Subcutaneous adipose tissue (tissue), 4 donors: ENCODE results near the gene IFNGR2. TPM values are rescaled to one million over a fixed set of nuclear protein-coding genes. Genes with fewer than 3 reads are reported as not detected.

Experiments
- total RNA-seq, 4 donors: library from RNA; depleted of rRNA; stranded (reverse); fragments of >200 nt; gene quantifications; one replicate each; pipeline ENCODE4 v1.1.0, GENCODE V29; 2016
- TF ChIP-seq, protein P1 (sequence below): fragments of 450-650 bp; IDR thresholded peaks from one replicate; pipeline ENCODE4 v1.5.1; 2016; ENCODE audit warnings: low read depth, mild to moderate bottlenecking, control low read depth, antibody characterized with exemption, moderate library complexity

The IFNGR2 gene
- total RNA-seq, 4 donors from 2014 or later = 64.2 to 208 (median 106) TPM

DNA sequence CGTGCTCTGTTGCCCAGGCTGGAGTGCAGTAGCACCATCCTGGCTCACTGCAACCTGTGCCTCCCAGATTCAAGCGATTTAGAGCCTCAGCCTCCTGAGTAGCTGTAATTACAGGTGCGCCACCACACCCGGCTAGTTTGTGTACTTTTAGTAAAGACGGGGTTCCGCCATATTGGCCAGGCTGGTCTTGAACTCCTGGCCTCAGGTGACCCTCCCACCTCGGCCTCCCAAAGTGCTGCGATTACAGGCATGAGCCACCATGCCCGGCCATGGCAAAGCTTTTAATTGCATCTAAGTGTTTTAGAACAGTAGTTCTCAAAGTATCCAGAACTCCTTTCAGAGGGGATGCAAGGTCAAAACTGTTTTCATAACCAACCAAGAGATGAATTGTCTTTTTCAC is 25.1 kb upstream of the IFNGR2 start:
- TF ChIP-seq, protein P1, sequence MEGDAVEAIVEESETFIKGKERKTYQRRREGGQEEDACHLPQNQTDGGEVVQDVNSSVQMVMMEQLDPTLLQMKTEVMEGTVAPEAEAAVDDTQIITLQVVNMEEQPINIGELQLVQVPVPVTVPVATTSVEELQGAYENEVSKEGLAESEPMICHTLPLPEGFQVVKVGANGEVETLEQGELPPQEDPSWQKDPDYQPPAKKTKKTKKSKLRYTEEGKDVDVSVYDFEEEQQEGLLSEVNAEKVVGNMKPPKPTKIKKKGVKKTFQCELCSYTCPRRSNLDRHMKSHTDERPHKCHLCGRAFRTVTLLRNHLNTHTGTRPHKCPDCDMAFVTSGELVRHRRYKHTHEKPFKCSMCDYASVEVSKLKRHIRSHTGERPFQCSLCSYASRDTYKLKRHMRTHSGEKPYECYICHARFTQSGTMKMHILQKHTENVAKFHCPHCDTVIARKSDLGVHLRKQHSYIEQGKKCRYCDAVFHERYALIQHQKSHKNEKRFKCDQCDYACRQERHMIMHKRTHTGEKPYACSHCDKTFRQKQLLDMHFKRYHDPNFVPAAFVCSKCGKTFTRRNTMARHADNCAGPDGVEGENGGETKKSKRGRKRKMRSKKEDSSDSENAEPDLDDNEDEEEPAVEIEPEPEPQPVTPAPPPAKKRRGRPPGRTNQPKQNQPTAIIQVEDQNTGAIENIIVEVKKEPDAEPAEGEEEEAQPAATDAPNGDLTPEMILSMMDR = no peak

DNA sequence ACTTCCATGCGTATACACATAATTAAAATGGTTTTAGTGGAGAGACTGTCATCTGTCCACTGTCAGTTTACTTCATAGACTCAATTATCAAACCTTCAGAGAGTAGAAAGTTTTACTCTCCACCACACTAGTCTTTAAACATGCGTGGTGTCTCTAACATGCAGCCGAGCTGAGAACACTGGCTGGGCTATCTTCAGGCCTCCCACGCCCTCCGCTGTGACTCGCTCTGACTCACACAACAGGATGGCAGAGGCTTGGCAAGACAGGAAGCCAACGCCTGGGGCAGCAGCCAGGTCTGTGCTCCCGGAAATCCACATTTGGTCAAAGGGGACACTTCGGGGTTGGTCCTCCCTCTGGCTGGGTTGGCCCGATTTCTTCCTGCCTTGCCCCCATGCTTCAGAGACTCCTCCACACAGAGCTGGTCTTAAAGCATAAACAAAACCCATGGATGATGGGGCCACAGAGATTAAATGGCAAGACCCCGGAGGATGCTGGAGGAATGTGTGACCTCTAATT is 22.7 kb upstream of the IFNGR2 start:
- TF ChIP-seq, protein P1 = no peak

DNA sequence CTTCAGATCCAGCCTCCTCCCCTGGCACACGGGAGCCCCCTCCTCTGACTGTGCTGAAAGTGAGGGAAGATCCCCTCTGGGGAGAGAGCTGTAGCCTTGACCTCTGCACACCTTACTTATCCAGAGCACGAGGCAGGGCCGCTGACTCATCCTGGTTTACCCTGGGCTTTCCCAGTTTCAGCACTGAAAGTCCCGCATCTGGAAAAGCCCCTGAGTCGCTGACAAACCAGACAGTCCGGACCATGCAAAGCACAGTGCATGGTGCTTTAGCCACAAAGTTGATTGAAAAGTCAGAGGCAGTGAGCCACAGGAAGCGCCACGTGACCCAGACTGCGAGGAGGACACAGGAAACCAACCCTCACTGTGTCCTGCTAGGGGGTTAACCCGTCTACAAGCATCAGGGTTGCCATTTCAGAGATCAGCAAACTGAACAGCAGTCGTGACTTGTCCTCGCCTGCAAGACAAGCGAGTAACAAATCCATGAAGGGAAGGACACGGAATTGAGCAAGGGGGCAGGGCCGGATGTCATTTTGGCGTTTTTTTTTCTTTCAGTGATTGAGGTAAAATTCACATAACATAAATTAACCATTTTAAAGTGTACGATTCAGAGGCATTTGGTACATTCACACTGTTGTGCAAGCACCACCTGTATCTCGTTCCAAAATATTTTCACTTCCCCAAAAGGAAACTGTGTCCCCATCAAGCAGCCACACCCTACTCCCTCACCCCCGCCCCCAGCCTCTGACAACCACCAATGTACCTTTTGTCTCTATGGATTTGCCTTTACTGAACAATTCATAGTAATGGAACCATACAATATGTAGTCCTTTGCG is 19.9 kb upstream of the IFNGR2 start:
- TF ChIP-seq, protein P1 = no peak

DNA sequence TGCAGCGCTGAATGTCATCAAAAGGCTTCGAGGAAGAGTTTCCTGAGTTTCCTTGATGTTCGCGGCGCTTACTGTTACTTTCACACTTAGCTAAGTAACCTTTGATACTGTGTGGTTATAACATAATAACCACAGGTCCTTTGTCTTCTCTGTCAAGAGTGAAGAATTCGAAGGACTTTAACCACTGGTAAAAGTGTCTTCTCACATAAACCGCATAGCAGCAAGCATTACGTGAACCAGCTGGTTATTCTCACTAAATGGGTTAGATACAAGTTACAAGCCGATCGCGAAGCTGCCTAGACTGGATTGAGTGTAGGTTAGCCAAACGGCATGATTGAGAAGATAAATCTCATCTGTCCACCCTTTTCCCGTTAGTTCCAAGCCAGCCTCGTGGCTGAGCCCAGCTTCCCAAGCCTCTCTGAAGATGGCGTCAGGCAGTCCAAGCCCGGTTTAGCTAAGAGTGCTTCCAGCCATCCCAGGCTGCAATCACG is 18.3 kb upstream of the IFNGR2 start:
- TF ChIP-seq, protein P1 = no peak

DNA sequence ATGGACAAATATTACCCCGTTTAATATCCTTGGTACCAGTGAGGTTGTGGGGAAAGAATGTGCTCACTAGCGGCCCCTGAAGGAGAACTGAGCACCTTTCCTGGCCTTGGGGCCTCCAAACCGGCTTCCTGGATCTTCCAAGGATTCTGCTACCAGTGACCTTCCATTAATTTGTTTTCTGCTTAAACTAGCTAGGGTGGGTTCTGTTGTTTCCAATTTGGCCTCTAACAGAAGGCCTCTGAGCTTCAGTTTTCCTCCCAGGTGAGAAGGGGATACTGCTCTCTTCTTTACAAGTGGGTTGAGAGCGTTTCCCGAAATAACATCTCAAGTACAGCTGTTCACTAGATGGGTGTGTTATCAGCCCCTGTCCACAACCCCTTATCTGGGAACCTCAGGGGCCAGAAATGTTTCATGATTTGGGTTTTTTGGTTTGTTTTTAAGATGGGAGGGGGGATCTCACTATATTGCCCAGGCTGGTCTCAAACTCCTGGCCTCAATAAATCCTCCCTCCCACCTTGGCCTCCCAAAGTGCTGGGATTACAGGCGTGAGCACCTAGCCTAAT is 16.9 kb upstream of the IFNGR2 start:
- TF ChIP-seq, protein P1 = no peak

DNA sequence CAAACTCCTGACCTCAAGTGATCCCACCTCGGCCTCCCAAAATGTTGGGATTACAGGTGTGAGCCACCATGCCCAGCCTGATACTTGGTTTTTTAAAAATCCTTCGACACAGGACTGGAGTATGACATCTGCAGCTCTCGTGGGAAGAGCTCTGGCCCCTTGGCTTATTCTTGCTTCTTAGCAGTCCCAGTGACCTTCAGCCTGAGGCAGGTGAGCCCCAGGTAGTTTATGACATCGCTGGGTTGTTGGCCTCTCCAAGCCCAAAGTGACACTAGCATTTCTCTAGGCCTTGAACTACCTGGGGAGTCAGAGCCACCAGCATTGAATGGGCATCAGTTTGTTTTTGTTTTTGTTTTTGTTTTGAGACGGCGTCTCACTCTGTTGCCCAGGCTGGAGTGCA is 15.9 kb upstream of the IFNGR2 start:
- TF ChIP-seq, protein P1 = no peak

DNA sequence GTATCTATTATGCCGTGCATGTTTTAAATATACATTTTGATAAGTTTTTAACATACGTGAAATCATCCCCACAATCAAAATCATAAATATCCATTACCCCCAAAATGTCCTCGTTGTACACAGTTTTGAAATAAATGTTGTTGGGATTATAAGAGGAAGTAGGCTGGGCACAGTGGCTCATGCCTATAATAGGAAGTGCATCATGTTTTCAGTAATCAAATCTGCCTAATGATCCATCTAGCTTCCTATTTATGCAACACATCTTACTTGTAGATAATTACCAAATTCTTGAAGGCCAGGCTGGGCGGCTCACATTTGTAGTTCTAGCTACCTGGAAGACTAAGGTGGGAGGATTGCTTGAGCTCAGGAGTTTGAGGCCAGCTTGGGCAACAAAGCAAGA is 15.0 kb upstream of the IFNGR2 start:
- TF ChIP-seq, protein P1 = no peak
